ENCODE data around the gene ERC2. TPM values are rescaled to one million over a fixed set of nuclear protein-coding genes. Genes with fewer than 3 reads are reported as not detected.

The ERC2 gene
- total RNA-seq, 3 donors from 2014 or later, result 0.64 to 7.3 (median 1.3) TPM

- no peaks in the 10 kb centered on the region for H3K4me1 ChIP-seq
- no peaks in the 10 kb centered on the region for H3K9me3 ChIP-seq
- TF ChIP-seq, protein P1, sequence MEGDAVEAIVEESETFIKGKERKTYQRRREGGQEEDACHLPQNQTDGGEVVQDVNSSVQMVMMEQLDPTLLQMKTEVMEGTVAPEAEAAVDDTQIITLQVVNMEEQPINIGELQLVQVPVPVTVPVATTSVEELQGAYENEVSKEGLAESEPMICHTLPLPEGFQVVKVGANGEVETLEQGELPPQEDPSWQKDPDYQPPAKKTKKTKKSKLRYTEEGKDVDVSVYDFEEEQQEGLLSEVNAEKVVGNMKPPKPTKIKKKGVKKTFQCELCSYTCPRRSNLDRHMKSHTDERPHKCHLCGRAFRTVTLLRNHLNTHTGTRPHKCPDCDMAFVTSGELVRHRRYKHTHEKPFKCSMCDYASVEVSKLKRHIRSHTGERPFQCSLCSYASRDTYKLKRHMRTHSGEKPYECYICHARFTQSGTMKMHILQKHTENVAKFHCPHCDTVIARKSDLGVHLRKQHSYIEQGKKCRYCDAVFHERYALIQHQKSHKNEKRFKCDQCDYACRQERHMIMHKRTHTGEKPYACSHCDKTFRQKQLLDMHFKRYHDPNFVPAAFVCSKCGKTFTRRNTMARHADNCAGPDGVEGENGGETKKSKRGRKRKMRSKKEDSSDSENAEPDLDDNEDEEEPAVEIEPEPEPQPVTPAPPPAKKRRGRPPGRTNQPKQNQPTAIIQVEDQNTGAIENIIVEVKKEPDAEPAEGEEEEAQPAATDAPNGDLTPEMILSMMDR (IDR thresholded peaks at IDR 0.05), result no peak
- TF ChIP-seq POLR2AphosphoS5 (IDR thresholded peaks at IDR 0.05) (no peak), POLR2A (IDR thresholded peaks at IDR 0.05) (no peak)
- H3K4me3 ChIP-seq, result no peak overlapping the region
- H3K27ac ChIP-seq, result no peak overlapping the region
- DNase-seq (ENCODE audit: low spot score in 2 of 2), result no peak
- H3K27me3 ChIP-seq, result no peaks in the 10 kb centered on the region
- intact Hi-C loops (cut with DNase I; ENCODE audit: low total_unique reads), result no loop called here
- H3K36me3 ChIP-seq, result no peaks in the 10 kb centered on the region
Measured at GRCh38 chr3:55947406-55947805, 520.9 kb downstream of the ERC2 start.

DNA sequence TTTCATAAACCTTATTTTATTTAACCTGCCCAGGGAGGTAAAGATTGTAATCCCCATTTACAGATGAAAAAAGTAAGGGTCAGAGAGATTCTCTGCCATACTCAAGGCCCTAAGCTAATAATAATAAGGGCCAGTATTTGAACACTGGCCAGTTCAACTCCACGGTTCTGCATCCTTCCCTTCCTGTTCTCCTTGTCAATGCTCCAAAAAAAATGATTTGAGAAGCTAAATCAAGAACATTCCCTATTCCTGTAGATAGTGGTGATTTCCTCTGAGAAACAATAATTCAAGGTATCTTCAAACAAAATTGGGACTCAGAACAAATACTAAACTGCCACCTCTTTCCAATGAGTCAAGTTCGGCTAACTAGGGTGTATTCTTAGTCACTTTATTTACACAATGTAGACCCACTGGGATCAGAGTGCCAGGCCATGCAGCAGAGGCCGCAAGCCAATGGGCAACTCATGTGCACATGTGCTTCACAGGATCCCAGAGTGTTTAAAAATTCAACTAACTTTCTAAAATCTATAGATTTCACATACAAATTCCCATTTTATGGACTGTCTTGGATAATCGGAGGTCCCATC lies 521.6 kb downstream of the ERC2 start:
- H3K4me3 ChIP-seq, result no peak overlapping the region
- intact Hi-C loops (cut with DNase I; ENCODE audit: low total_unique reads), result no loop called here
- no peaks in the 10 kb centered on the region for H3K27me3 ChIP-seq
- H3K27ac ChIP-seq, result no peak overlapping the region
- DNase-seq (ENCODE audit: low spot score in 2 of 2), result no peak
- TF ChIP-seq, protein P1 (IDR thresholded peaks at IDR 0.05), result no peak
- TF ChIP-seq POLR2AphosphoS5 (IDR thresholded peaks at IDR 0.05) (no peak), POLR2A (IDR thresholded peaks at IDR 0.05) (no peak)
- H3K4me1 ChIP-seq, result no peaks in the 10 kb centered on the region
- no peaks in the 10 kb centered on the region for H3K9me3 ChIP-seq
- no peaks in the 10 kb centered on the region for H3K36me3 ChIP-seq

DNA sequence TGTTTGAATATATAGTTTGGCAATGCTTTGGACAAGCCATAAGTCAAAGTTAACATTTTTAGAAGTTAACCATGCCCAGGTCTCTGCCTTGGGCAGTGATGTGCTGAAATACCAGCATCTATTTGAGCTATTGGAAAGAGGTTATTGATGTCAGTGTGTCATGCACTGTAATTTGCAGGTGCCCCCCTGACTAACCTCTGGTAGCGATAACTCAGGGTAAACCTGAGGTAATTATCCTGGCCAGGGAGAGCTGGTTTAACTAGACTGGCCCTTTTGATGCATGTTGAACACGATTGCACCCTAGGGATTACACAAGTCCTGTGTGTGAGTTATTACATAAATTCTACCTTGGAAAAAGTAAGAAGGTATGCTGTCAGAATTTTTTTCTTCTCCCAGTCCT lies 525.4 kb downstream of the ERC2 start:
- Histone ChIP-seq H3K27me3 (no peaks in the 10 kb centered on the region), H3K9me3 (no peaks in the 10 kb centered on the region), H3K36me3 (no peaks in the 10 kb centered on the region), H3K4me1 (no peaks in the 10 kb centered on the region), H3K4me3 (no peak overlapping the region), H3K27ac (no peak overlapping the region)
- DNase-seq (ENCODE audit: low spot score in 2 of 2), result no peak
- TF ChIP-seq POLR2AphosphoS5 (IDR thresholded peaks at IDR 0.05), result no peak
- TF ChIP-seq, protein P1 (IDR thresholded peaks at IDR 0.05), result no peak
- no peak for TF ChIP-seq POLR2A (IDR thresholded peaks at IDR 0.05)
- intact Hi-C loops (cut with DNase I; ENCODE audit: low total_unique reads), result no loop called here

GRCh38 chr3:55939287-55939686 lies 529.0 kb downstream of the ERC2 start:
- Histone ChIP-seq H3K4me3 (no peak overlapping the region), H3K9me3 (no peaks in the 10 kb centered on the region), H3K27ac (no peak overlapping the region), H3K36me3 (no peaks in the 10 kb centered on the region), H3K27me3 (no peaks in the 10 kb centered on the region), H3K4me1 (no peaks in the 10 kb centered on the region)
- intact Hi-C loops (cut with DNase I; ENCODE audit: low total_unique reads), result no loop called here
- TF ChIP-seq POLR2AphosphoS5 (IDR thresholded peaks at IDR 0.05) (no peak), POLR2A (IDR thresholded peaks at IDR 0.05) (no peak)
- TF ChIP-seq, protein P1 (IDR thresholded peaks at IDR 0.05), result no peak
- DNase-seq (ENCODE audit: low spot score in 2 of 2), result no peak

- H3K4me3 ChIP-seq, result no peak overlapping the region
- no peak overlapping the region for H3K27ac ChIP-seq
- TF ChIP-seq POLR2AphosphoS5 (IDR thresholded peaks at IDR 0.05) (no peak), POLR2A (IDR thresholded peaks at IDR 0.05) (no peak)
- TF ChIP-seq, protein P1 (IDR thresholded peaks at IDR 0.05), result no peak
- no peak for DNase-seq (ENCODE audit: low spot score in 2 of 2)
- no peaks in the 10 kb centered on the region for H3K4me1 ChIP-seq
- H3K36me3 ChIP-seq, result no peaks in the 10 kb centered on the region
- no peaks in the 10 kb centered on the region for H3K9me3 ChIP-seq
- H3K27me3 ChIP-seq, result no peaks in the 10 kb centered on the region
- intact Hi-C loops (cut with DNase I; ENCODE audit: low total_unique reads), result no loop called here
Measured at GRCh38 chr3:55937301-55937700, 531.0 kb downstream of the ERC2 start.

All from breast epithelium (tissue), 4 donors.